Activated gamma-delta T cell treated with Interleukin-2 at 50 U/mL for 16 hours (primary cell): ENCODE data around the gene INAVA.

Source experiments
- DNase-seq: peaks from one replicate; pipeline ENCODE4 v3.0.0-alpha.2; 2020

INAVA gene, protein sequence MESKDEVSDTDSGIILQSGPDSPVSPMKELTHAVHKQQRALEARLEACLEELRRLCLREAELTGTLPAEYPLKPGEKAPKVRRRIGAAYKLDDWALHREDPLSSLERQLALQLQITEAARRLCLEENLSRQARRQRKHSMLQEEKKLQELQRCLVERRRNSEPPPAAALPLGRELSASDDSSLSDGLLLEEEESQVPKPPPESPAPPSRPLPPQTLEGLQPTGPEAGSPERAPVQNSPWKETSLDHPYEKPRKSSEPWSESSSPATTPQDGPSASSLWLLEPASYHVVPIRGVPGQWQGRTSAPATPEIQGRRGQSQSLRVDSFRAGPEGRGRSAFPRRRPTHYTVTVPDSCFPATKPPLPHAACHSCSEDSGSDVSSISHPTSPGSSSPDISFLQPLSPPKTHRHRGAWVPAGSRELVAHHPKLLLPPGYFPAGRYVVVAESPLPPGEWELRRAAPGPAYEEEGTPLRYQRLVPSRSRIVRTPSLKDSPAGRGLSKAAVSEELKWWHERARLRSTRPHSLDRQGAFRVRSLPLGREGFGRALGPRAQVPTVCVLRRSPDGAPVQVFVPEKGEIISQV

DNA sequence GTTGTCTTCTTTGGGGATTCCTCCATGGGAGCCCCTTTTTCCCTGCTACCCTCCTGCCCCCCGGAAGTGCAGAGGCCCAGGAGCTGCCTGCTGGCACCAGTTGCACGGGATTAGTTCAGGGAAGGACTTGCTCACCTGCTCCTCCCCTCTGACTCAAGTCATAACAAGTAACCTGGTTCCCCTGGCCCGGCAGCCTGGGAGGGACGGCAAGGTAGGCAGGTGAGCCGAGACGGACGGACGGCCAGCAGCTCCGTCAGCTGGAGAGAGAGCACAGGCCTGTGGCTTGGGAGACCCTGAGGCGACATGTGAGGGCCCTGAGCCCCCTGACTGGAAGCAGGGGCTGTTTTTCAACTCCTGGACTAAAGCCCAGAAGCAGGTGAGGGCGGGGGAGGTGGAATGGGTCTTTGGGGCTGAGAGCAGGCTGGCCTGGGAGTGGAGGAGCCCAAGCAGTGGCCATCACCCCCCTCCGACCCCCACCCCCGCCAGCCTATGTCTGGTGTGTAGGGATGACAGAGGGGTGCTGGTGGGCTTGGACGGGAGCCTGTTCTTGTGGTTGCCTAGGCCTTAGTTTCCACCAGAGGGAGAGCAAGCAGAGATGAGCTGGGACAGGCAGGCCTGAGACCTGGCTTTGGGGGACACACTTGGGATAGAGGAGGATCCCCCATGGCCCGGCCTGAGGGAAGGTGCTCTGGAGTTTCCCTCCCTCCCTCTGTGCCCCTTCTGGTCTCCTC, at the start of gene INAVA:
TSS of gene INAVA (plus strand) at position 189 of the 731 bp plus-strand sequence. CDS start 3,501 bp downstream, outside the sequence.
- DNase-seq, result no peak

- no peak for DNase-seq
Measured at GRCh38 chr1:200845360-200845759, 49.3 kb upstream of the INAVA start.

DNA sequence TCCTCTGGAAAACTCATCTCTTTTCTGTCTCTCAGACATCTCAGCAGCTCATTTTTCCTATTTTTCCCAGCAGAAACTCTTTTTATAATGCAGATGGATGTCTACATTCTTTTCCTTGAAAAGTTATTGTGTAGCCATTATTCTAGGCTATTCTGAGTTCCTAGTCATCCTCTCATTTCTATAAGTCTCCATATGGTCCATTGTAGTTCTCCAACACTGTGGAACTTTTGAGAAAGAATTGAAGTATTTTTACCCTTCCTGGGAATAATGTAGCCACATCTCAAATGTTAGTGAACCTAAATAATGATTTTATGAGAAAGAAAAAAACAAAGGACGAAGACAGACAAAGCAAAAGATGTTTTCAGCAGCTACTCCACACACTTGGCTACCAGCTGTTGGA, 48.3 kb upstream of the INAVA start:
- no peak for DNase-seq

DNA sequence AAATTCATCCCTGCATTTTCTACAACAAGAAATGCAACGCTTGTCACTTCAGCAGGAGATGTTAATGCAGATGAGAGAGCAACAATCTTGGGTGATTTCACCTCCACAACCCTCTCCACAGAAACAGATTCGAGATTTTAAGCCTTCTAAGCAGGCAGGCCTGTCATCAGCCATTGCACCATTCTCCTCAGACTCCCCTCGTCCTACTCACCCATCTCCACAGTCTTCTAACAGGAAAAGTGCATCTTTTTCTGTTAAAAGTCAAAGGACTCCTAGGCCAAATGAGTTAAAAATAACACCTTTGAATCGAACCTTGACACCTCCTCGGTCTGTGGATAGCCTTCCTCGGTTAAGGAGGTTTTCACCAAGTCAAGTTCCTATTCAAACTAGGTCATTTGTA, 45.3 kb upstream of the INAVA start:
- no peak for DNase-seq

GRCh38 chr1:200850554-200850953, 44.1 kb upstream of the INAVA start:
- no peak for DNase-seq

DNA sequence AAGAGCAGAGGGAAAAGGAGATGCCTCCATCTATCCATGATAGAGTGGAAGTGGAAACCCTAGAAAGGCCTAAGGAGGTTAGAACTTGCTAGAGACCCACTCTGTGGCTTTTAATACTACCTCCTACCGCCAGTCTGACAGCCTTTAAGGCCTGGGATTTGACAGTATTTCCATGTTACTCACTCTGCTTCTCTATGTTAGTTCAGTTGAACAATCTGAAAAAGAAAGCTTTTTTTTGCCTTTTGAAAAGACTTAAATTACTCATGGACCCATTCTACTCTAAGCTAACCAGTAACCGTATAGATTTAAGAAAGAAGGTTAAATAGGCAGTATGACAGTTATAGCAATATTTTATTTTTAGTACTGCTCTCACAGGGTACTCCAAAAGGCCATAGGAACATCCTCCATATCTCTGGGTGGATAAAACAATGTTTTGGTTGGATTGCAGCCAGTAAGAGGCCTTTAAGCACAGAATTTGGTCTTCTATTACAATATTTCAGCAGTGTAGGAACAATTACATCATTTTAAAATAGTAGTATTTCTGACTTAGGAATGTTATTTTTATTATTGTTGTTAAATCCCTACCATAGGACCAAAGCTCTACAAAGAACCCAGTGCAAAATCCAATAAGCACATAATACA, 37.9 kb upstream of the INAVA start:
- no peak for DNase-seq

GRCh38 chr1:200857804-200858203, 36.9 kb upstream of the INAVA start:
- no peak for DNase-seq

DNA sequence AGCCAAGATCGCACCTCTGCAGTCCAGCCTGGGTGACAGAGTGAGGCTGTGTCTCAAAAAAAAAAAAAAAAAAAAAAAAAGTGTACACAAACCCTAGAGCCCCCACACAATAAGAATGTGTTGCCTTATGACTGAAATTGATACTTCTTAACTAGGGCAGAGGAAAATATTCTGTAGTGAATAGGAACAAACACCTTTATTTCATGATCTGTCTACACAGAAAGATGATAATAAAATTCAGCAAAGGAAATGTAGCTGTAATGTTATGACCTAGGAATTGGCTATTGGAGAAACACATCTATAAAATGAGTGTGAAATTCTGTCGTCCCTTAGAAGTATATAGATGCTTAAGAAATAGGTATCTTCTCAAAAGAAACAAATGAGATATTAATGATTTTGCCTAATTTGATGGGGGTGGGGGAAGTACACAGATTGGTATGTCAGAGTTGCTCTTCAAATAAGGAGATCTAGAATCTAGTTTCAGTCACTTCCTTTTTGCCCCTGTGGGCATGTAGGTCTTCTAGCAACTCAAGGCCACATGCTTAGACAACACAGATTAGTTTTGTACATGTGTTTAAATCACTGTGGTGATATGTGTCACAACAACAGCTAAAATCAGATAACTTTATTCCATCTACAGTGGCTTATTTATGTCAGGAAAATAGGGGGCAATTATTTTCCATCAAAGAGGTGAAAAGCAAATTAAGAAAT, 32.6 kb upstream of the INAVA start:
- DNase-seq, result no peak

DNA sequence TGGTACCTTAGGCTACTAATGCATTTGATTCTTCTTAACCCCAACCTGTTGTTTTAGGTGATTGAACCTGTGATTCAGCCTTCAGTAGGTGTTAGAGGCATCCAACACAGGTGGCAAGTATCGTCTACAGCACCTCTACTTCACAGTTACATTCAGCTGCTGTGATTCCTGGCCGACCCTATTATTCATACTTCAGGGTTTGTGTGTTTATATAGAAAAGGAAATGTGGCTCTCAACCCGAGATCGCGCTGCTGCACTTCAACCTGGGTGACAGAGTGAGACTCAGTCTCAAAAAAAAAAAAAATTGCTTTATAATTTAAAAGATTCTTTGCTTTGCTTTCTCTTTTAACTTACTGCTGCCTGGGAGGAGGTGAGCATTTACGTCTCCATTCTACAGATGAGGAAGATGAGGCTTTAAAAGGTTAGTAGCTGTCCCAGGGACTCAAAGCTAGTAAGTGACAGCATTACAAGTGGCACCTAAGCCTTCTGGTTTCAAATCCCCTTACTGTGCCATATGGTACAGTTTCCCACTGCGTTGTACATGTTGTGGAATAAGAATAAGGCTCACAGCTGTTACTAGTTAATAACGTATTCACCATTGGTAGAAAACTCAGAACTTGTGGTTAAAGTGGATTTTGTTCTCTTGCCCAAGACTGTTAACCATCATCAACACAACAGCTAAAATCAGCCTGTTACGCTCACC, 31.8 kb upstream of the INAVA start:
- no peak for DNase-seq

GRCh38 chr1:200866116-200866515, 28.6 kb upstream of the INAVA start:
- DNase-seq, result no peak

- DNase-seq, result no peak
Measured at GRCh38 chr1:200866521-200866920, 28.2 kb upstream of the INAVA start.

DNA sequence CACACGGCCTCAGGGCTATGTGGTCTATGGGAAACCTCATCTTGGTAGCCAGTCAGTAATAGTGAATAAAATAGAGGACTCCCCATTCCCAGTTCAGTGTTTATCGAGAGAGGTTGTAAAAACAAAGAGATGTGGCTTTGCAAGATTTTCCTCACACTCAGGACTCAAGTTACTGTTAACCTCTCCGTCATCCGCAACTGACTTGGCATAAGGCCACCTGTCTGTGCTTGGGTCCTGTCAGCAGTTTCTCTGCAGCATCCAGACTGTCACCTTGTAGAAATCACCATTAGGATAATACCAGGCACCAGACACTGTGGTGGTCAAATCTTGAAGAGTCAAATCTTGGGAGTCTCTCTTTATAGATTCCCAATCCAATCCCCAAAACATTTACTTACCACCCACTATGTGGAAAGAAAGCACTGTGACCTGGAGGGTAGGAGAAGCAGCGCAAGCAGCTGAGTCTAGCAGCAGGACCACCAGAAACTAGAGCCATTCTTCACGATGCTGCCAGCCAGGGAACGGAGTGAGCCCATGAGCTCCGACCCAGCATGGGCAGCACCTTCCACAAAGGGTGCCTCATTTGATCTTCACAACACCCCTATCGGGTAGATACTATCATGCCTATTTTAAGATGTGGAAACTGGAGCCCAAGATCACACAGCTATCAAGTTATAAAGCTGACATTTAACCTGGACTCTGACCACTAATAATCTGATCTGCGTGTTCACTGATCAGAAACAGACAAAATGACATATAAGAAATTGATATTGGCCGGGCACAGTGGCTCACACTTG, 27.5 kb upstream of the INAVA start:
- no peak for DNase-seq

DNA sequence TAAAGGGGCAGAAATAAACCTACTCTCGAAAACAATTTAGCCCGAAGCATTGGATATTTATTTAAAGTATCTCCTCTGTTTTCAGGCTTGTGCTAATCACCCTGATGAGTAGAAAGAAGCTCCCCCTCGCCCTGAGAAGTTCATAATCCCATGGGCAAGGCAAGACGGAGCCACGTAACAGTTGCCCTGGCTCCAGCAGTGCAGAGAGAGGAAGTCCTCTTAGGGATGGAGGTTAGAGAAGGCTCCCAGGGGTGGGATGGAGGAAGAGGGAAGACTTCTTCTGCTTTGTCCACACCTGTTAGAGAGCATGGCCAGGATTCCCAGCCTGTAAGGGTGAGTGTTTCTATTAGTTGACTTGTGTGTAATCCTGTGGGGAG, 25.3 kb upstream of the INAVA start:
- no peak for DNase-seq

GRCh38 chr1:200869753-200870391, 24.8 kb upstream of the INAVA start:
- no peak for DNase-seq

DNA sequence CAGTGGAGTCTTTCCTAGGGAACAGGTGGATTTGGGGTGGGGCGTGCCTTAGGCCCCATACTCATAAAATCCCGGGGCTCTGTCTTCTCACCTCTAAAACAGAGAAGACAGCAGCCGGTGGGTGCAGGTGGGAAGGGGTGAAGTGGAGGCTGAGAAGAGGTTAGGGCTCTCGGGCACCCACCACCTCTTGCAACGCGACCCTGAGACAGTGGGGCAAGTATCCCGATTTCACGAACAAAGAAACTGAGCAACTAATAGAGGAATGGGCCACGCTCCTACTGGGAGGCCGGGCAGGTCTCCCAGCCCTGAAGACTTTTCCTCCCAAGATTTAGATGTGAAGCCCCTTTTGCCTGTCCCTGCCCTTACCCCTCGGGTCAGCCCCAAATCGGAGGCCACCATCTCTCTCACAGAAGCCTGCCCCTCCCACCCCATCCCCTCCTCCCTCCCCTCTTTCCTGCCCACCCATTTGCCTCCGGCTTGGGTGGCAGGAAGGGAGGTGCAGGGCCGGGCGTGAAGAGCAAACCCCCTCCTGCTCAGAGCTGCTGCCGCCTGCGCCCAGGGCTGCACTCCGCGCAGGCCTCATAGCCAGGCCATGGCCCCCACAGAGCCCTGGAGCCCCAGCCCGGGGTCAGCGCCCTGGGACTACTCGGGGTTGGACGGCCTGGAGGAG, 22.1 kb upstream of the INAVA start, which contains the start of gene GPR25:
TSS of gene GPR25 (plus strand) at position 536 of the 670 bp plus-strand sequence. CDS start at position 593, 57 bp downstream.
- DNase-seq, result no peak

GRCh38 chr1:200873116-200873670, 21.5 kb upstream of the INAVA start:
- no peak for DNase-seq

- DNase-seq, result no peak
Measured at GRCh38 chr1:200873671-200874397, 20.9 kb upstream of the INAVA start.

- no peak for DNase-seq
Measured at GRCh38 chr1:200874694-200875093, 20.0 kb upstream of the INAVA start.

- no peak for DNase-seq
Measured at GRCh38 chr1:200875416-200875815, 19.3 kb upstream of the INAVA start.
